Activated naive CD4-positive, alpha-beta T cell treated with anti-CD3 and anti-CD28 coated beads, Interleukin-2, amount 10 ng/mL, durations not matched to agents 5 hours and 36 hours (primary cell): ENCODE measurements around the gene SASH3. TPM values are rescaled to one million over a fixed set of nuclear protein-coding genes. Genes with fewer than 3 reads are reported as not detected.

ENCODE experiments used
- total RNA-seq, 2 experiments: library from RNA; stranded (reverse); gene quantifications; one replicate each; pipeline ENCODE4 v1.2.3, GENCODE V29; 2021

SASH3 gene
- total RNA-seq, result 100 to 1,000 TPM; 222 to 239 TPM

DNA sequence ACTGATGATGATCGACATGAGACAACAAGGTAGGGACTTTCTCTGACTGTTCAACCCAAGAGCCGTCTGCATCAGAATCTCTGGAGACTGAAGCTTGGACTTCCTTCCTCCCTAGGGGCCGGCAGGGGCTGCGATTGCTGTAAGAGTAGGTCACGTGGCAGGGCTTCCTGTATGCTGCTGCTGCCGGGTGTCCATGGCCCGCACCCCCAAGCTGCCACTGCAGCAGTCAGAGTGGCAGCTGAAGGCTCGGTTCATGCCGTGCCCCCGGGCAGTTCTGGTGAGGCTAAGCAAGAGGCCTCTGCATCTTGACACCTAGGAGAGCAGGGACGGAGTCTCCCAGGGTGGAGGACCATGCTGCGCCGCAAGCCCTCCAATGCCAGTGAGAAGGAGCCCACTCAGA lies at the start of gene SASH3:
SASH3 (plus strand) TSS at position 203 of the 400 bp plus-strand sequence; CDS start at position 352, 149 bp downstream.

GRCh38 chrX:129738466-129739308 lies 41.1 kb upstream of the SASH3 start, which contains the start of gene XPNPEP2:
Gene XPNPEP2, plus strand, starts transcription at chrX:129738979. Its CDS starts 235 bp downstream, at chrX:129739214.

GRCh38 chrX:129843459-129844306 lies 63.9 kb downstream of the SASH3 start, which contains the start of gene ZDHHC9:
Gene ZDHHC9, minus strand, starts transcription at chrX:129843886. Its CDS starts 1,941 bp downstream, at chrX:129841945.

Other genes with a start within 250 kb of the SASH3 start
- 1 to 10 TPM; 2.6 to 3.1 TPM for gene OCRL, start 239.7 kb upstream of the SASH3 start, total RNA-seq
- gene APLN, start 125.0 kb upstream of the SASH3 start, total RNA-seq, result under 1 TPM; 0.48 to 0.53 TPM
- 1 to 10 TPM; 1.3 to 1.7 TPM for gene XPNPEP2, start 41.0 kb upstream of the SASH3 start, total RNA-seq
- gene ZDHHC9, start 63.9 kb downstream of the SASH3 start, total RNA-seq, result 1 to 10 TPM; 7.6 to 8.3 TPM
- 10 to 100 TPM; 22.7 to 23.8 TPM for gene UTP14A, start 126.2 kb downstream of the SASH3 start, total RNA-seq
- 1 to 10 TPM; 7.1 to 7.6 TPM for gene BCORL1, start 202.7 kb downstream of the SASH3 start, total RNA-seq